IPS-18c (cell line): ENCODE measurements around the gene FBN3.

Source experiments
- H3K4me3 ChIP-seq: 2 replicates; pipeline ENCODE4 v1.7.0; 2013; ENCODE audit warnings: low read depth, mild to moderate bottlenecking, low read length, moderate library complexity; ENCODE audit not compliant: insufficient read depth
- H3K9me3 ChIP-seq: one replicate; pipeline ENCODE4 v1.6.1; 2013; ENCODE audit warnings: mild to moderate bottlenecking, low read length, moderate library complexity; ENCODE audit not compliant: control insufficient read depth, insufficient read depth

FBN3 gene

DNA sequence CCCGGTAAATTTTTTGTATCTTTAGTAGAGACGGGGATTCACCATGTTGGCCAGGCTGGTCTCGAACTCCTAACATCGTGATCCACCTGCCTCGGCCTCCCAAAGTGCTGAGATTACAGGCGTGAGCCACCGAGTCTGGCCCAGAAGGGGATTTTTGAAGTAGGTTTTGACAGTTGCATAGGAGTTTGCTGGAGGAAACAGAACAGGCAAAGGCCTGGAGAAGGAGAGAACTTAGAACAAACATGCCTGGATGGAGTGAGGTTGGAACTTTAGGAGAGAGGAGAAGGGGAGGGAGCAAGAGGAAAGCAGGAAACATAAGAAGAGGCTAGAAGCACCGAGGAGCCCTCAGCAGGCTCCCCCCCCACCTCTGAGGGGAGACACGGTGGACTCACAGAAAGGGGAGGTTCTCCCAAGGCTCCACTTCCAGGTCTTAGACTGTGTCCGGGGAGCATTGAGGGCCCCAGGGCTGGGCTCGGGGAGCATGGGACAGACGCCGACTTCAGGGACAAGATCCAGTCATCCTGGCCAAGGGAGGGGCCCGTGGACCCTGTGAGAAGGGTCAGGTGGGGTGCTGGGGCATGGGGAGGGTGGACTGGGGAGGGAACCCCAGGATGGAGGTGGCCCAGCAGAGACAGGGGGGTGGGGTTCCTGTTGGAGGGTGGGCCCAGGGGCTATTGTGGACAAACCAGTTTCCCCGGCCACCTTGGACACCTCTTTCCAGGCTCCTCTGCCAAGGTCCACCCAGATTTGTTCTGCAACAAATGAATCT, 1.8 kb upstream of the FBN3 start:
- H3K4me3 ChIP-seq: no peak overlapping the region
- H3K9me3 ChIP-seq: no peaks in the 10 kb centered on the region

DNA sequence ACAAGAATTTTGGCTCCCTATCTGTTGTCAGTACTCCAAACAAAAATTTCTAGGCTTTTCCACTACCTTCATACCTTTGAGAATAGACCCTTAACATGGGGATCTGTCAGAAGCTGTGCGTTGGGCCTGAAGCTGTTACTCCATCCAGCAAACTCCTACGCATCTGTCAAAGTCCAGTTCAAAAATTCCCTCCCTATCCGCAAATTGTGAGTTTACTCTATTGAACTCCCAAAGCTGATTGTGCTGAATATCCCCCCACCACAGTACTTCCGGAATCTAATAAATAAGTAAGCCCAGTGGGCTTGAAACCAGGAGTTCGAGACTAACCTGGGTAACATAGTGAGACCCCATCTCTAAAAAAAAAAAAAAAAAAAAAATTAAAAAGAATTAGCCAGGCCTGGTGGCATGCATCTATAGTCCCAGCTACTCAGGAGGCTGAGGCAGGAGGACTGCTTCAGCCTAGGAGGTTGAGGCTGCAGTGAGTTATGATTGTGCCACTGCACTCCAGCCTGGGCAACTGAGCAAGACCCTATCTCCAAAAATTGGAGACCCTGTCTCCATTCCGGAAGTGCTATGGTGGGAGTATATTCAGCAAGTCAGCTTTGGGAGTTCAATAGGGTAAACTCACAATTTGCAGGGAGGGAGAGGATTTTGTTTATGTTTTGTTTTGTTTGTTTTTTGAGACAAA, 930 bp upstream of the FBN3 start:
- H3K4me3 ChIP-seq: peak overlapping the region; percentile 51

DNA sequence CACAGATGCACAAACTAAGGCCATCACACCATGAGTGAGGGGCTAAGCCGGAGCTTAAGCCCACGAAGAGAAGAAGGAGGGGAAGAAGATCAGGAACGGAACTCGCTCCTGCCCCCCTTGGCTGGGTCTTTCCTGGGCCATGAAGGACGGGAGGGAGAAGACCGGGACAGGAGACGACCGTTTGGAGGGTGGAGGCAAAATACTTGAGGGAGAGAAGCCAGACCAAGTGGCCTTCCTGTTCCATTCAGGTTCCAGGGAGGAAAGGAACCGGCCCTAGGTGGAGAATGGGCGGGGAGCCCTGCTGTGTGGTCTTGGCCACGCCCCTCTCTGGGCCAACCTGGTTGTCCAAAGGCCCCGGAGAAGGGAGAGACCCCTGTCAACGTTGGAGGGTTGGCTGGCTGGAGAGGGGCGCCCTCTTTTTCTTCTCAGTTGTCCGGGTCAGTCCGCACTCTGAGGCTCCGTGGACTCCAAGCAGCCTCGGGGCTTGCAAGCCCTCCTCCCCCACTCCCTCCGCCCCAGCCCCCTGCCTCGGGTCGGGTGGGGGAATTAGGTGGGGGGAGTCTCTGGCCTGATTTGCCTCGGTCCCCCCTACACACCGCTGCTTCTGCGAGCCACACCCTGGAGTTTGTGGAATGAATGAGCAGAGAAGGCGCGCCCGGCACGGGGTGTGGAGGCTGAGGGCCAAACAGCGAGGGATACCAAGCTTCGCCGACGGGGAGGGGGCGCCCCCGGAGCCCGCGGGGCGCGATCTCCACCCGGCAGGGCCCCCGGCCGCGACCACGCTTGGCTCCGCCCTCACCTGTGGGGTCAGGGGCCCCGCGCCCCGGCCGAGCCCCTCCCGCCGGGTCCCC, 757 bp downstream of the FBN3 start:
- H3K4me3 ChIP-seq: peak overlapping the region; percentile 65

More for the DNA sequence above, 930 bp upstream of the FBN3 start:
- H3K9me3 ChIP-seq: no peaks in the 10 kb centered on the region

GRCh38 chr19:8148088-8148409, 1.3 kb downstream of the FBN3 start:
- Histone ChIP-seq H3K4me3 (peak overlapping the region; percentile 65), H3K9me3 (no peaks in the 10 kb centered on the region)

More for the DNA sequence above, 757 bp downstream of the FBN3 start:
- no peaks in the 10 kb centered on the region for H3K9me3 ChIP-seq

DNA sequence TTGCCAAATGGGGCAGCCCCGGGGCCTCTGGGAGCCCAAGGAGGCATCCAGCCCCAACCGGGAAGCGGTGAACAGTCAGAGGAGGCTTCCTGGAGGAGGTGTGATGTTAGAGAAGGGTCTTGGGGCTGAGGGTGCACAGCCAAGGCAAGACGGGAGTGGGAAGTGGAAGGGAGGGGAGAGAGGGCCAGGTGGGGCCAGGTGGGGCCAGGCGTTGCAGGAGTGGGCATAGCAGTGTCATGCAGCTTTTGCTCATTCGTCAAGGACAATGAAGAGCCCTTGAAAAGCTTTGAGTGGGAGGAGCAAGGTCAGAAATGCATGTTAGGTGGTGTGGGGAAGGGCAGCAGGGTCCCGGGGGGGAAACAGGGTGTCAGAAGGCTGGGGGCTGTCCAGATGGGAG, 1.8 kb downstream of the FBN3 start:
- H3K4me3 ChIP-seq: no peak overlapping the region
- H3K9me3 ChIP-seq: no peaks in the 10 kb centered on the region

GRCh38 chr19:8146877-8147581, 2.4 kb downstream of the FBN3 start:
- Histone ChIP-seq H3K9me3 (no peaks in the 10 kb centered on the region), H3K4me3 (no peak overlapping the region)

- H3K9me3 ChIP-seq: no peaks in the 10 kb centered on the region
- no peak overlapping the region for H3K4me3 ChIP-seq
Observed at GRCh38 chr19:8144273-8144995, 5.0 kb downstream of the FBN3 start.

- no peaks in the 10 kb centered on the region for H3K9me3 ChIP-seq
- H3K4me3 ChIP-seq: no peak overlapping the region
Observed at GRCh38 chr19:8143041-8143440, 6.4 kb downstream of the FBN3 start.

- Histone ChIP-seq H3K9me3 (no peaks in the 10 kb centered on the region), H3K4me3 (no peak overlapping the region)
Observed at GRCh38 chr19:8142513-8142900, 6.9 kb downstream of the FBN3 start.

- no peak overlapping the region for H3K4me3 ChIP-seq
- H3K9me3 ChIP-seq: no peaks in the 10 kb centered on the region
Observed at GRCh38 chr19:8141726-8142512, 7.5 kb downstream of the FBN3 start.

- H3K9me3 ChIP-seq: no peaks in the 10 kb centered on the region
- no peak overlapping the region for H3K4me3 ChIP-seq
Observed at GRCh38 chr19:8138201-8138600, 11.2 kb downstream of the FBN3 start.

DNA sequence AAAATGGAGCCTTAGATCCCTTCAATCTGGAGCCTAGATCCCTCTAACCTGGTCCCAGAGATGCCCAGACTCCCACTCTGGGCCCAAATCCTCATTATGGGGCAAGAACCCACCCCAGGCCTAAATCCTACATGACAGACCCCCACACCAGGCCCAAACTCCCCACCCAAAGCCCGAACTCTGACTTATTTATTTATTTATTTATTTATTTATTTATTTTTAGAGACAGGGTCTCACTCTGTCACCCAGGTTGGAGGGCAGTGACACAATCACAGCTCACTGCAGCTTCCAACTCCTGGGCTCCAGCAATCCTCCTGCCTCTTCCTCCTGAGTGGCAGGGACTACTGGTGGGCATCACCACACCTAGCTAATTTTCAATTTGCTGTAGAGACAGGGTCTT, 12.0 kb downstream of the FBN3 start:
- no peak overlapping the region for H3K4me3 ChIP-seq
- no peaks in the 10 kb centered on the region for H3K9me3 ChIP-seq

GRCh38 chr19:8135946-8136618, 13.3 kb downstream of the FBN3 start:
- no peak overlapping the region for H3K4me3 ChIP-seq
- H3K9me3 ChIP-seq: no peaks in the 10 kb centered on the region

- H3K9me3 ChIP-seq: no peaks in the 10 kb centered on the region
- no peak overlapping the region for H3K4me3 ChIP-seq
Observed at GRCh38 chr19:8132858-8133458, 16.4 kb downstream of the FBN3 start.

DNA sequence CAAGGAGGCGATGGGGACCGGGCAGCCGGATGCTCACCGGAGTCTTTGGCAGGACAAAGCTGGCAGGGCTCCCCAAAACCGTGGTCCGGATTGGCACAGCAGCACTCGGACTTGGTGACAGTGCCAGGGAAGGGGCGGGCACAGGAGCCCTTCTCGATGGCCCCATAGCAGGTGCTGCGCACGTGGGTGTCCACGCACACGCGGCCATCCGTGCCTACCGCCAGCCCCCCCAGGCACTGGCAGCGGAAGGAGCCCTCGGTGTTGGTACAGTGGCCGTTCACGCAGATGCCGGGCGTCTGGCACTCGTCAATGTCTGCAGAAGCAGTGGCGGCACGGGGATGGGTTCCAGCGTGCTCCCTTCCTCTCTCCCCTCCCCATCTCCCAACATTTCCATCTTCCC, 17.9 kb downstream of the FBN3 start:
- H3K9me3 ChIP-seq: no peaks in the 10 kb centered on the region
- no peak overlapping the region for H3K4me3 ChIP-seq
